HG02852 (cell line): ENCODE results near the gene RTN3.

Experiments used
- ATAC-seq: cut with Tn5 transposase; IDR thresholded peaks from one replicate; pipeline ENCODE4 v1.9.1; 2021; ENCODE audit warnings: mild to moderate bottlenecking, moderate library complexity; ENCODE audit not compliant: unreplicated experiment

RTN3 gene

DNA sequence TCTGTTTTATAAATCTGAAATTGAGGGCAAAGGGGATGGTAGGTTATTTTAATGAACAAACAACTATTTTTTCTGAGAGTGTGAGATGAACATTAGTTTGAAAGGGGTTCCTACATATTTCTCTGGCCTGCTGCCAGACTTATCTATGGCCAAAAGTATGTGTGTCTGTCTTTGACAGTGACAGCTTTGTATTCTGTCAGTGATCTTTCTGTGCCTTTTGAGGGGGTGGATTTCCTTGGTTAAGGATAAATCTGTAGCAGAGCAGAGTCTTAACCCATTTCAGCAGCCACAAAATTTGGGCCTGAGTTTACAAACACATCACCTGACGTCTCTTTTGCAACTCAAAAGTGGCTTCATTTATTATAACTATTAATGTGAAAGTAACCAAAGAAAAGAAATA, 56.4 kb downstream of the RTN3 start:
- no peak for ATAC-seq

DNA sequence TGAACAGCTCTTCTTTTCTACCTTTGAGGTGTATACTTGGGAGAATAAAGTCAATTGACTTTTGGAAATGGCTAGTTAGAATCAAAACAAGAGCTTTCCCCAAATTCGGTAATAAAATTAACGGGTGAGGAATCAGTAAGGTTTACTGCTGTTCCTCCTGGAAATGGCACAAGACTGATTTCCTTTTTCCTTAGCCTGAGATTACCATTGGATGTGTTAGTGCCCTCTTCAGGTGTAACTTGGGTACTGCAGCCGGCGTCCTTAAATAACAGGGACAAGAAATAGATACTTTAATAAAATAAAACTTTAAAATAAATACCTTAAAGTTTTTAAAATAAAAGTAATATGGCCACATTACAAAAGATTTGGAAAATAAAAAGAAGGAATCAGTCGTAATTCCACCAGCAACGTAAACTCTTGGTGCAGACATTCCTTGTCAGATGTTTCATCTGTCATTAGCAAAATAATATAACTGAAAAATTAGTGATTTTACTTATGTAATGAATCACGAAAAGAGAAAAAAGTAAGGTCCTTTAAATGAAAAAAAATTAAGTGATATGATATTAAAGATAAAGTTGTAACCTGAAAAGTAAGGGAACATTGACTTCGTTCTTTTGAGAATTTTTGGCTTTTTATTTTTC, 57.5 kb downstream of the RTN3 start:
- no peak for ATAC-seq

DNA sequence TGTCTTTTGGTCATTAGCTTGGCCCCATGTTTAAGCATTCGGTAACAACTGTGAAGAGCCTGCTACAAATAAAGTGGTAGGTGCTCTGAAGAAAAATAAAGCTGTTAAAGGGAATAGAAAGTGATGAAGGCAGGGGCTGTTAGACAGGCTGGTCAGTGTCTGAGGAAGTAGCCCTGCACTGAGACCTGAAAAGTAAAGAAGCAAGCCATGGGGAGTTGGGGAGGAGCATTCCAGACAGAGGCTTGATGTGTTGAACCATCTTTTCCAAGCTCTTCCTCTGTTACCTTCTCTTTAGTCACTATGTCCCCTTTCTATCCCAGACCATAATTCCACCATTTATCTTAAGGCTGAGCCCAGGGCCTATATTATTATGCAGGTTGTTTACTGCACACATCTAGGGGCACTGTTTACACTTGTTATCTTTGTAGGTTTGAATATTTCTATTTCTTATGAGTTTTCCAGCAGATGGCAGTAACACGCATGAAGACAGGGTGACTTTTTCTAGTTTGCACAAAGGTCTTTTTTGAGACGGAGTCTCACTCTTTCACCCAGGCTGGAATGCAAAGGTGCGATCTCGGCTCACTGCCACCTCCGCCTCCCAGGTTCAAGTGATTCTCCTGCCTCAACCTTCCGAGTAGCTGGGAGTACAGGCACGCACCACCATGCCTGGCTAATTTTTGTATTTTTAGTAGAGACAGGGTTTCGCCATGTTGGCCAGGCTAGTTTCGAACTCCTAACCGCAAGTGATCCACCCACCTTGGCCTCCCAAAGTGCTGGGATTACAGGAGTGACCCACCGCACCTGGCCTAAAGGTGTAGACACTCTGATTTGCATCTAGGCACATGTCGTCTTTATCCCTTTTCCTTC, 64.2 kb downstream of the RTN3 start:
- ATAC-seq: no peak

- no peak for ATAC-seq
Measured at GRCh38 chr11:63747011-63747410, 65.7 kb downstream of the RTN3 start.

DNA sequence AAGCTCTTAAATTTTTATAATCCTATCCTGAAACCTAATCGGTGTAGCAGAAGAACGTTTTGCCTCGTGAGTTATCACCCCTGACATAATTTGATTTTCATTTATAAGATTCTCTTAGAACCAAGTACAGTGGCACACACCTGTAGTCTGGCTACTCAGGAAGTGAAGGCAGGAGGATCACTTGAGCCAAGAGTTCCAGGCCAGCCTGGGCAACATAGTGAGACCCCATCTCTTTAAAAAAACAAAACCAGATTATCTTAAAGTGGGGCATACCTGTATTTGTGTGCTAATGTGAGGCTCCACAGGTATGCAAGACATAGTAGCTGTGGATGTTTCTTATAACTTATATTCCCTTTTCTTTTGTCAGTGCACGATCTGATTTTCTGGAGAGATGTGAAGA, 68.3 kb downstream of the RTN3 start:
- no peak for ATAC-seq

DNA sequence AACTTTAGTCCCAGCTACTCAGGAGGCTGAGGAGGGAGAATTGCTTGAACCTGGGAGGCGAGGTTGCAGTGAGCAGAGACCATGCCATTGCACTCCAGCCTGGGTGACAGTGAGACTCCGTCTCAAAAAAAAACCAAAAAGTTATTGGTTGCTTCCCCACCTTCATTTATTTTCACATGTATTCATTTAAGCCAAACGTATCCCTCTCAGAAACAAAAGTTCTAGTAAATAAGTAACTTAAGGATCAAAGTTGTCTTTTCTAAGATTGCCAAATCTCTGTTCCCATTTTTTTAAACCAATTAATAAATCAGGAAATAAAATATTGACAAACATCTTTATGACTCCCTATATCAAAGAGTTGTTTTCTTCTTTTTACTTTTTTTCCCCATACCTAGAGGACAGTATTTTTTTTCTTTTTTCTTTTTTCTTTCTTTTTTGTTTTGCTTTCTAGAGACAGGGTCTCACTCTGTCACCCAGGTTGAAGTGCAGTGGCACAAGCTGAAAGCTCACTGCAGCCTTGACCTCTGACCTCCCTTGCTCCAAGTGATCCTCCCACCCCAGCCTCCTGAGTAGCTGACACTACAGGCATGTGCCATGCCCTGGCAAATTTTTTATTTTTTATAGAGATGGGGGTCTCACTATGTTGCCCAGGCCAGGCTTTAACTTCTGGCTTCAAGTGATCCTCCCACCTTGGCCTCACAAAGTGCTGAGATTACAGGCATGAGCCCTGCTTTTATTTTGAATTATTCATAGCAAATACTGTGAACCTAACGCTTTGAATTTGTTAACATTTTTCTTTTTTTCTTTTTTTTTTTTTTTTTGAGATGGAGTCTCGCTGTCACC, 75.8 kb downstream of the RTN3 start:
- ATAC-seq: no peak

DNA sequence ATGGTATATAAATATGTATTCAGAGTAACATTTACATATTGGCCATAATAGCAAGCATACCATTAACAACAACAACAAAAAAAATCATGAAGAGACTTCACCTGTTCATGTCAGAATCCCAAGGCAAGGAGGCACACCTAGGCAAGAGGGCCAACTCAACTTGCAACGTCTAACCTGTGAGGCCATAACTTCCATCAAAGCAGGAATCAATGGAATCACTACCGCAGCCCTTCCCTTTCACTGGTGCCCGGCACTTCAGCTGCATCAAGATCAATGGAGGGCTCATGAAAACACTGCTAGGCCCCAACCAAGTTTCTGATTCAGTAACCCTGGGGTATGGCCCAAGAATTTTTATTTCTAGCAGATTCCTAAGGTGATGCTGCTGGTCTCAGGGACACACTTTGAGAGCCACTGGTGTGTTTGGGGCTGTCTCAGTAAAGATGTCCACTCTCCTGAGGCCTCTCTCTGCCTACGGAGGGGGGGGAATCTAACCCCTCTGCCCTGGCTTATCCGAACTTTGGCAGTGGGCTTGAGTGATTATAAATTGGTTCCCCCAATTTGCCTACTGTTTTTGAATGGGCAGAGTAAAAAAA, 79.3 kb downstream of the RTN3 start:
- no peak for ATAC-seq

DNA sequence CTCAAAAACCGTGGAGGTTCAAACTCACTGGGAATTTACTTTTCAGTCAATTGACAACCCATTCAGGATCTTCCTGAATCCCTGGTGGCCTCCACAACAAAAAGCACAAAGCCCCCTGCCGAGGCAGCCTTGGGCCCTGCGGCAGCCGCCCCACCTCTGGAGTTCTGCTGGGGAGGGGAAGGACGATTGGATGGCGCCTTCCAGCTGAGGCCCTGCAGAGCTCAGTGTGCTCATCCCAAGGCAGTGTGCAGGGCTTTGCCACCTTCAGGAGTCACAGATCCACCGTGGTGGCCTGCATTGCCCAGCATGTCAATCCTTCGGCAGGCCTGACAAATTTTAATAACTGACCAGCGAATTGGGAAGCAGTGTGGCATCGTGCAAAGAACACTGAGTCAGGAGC, 79.9 kb downstream of the RTN3 start:
- ATAC-seq: no peak

DNA sequence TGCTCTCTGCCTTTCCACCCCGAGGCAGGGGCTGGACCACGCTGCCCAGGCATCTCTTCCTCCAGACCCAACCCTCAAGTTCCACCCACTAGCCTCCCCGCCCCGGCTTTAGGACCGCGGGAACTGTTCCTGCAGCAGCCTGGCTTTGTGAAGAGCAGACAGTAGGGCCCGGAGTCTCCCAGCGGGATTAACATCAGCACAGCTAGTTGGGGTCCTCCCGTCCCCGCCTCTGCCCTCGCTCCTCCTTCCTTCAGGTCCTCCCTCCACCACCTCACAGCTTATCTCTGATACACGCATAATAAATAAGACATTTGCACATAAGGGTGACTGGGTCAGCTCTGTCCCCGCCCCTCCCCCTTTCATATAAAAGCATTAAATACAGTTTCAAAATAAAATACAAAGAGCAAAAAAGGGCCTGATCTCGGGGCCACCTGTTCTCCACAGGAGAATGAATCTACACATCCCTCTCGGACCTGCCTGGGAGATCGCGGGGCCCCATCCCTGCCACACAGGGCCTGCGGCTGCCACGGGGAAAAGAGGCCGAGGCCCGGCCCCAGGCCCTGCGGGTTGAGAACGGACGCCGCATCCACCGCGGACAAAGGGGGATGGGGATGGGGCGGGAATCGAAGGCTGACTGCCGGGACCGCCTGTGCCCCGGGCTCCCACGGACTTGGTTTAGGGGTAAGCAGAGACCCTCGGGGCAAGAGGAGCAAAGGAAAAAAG, 80.8 kb downstream of the RTN3 start:
- ATAC-seq: no peak

GRCh38 chr11:63762654-63763495, 81.6 kb downstream of the RTN3 start:
- no peak for ATAC-seq

- no peak for ATAC-seq
Measured at GRCh38 chr11:63763496-63764339, 82.4 kb downstream of the RTN3 start.

- ATAC-seq: no peak
Measured at GRCh38 chr11:63764340-63764678, 83.0 kb downstream of the RTN3 start.

GRCh38 chr11:63764679-63765647, 83.7 kb downstream of the RTN3 start:
- no peak for ATAC-seq

GRCh38 chr11:63765688-63766241, 84.5 kb downstream of the RTN3 start:
- no peak for ATAC-seq

DNA sequence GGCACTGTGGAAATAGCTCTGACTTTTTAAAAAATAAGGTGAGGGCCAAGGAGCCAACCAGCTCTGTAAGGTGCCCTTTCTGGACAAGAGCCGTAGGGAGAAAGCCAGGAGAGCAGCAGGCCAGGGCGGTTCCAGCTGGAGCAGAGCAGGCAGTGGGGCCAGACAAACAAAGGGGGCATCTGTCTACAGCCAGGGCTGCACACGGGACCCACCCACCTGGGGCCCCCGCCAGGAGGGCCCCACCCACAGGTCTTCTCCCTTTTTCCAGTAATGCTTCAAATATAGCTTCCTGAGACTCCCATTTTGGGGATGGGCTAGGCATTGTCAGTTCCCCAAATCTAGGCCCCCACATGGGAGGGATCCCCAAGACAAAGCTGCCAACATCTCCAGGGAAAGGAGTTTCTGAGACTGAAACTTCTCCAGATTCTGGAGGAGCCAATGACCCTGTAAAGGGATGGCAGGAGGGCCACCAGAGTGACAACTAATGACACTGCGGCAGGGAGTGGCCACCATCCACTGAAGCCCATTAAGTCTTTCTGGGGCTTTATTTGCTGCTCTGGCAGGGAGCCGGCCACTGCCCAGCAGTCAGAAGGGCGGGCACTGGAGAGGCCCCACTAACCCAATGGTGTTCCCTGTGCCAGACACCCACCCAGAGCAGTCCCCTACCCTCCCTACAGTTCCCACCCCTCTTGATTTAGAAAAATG, 85.4 kb downstream of the RTN3 start:
- no peak for ATAC-seq

DNA sequence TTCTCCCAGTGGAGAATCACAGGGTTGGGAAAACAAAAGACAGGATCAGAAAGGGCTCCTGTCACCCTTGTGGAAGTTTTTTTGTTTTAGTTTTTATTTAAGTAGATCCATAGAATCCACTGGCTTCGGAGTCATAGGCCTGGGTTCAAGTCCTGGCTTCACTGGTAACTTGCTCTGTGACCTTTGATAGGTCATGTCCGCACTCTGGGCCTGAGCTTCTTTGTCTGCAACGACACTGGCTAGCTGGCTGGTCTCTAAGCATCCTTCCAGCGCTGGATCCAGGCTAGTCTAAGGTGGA, 85.9 kb downstream of the RTN3 start:
- ATAC-seq: no peak
